Measurements from ENCODE around the gene EFR3B.
"Not testable (repeated sequence)": the region's sequence is repeated elsewhere in the genome, so short reads cannot be mapped to it uniquely, and the experiment has no call there.

Gene EFR3B

GRCh38 chr2:25105336-25106085, 63.6 kb downstream of the EFR3B start:
- no peak for DNase-seq (ENCODE audit: low spot score)

GRCh38 chr2:25109822-25110221, 67.9 kb downstream of the EFR3B start:
- DNase-seq (ENCODE audit: low spot score): no peak

- no peak for DNase-seq (ENCODE audit: low spot score)
Measured at GRCh38 chr2:25112113-25112512, 70.2 kb downstream of the EFR3B start.

- no peak for DNase-seq (ENCODE audit: low spot score)
Measured at GRCh38 chr2:25115249-25115883, 73.5 kb downstream of the EFR3B start.

GRCh38 chr2:25115902-25116301, 74.0 kb downstream of the EFR3B start:
- no peak for DNase-seq (ENCODE audit: low spot score)

- no peak for DNase-seq (ENCODE audit: low spot score)
Measured at GRCh38 chr2:25116956-25117355, 75.1 kb downstream of the EFR3B start.

- DNase-seq (ENCODE audit: low spot score): no peak
Measured at GRCh38 chr2:25119263-25119662, 77.4 kb downstream of the EFR3B start.

GRCh38 chr2:25122367-25122766, 80.5 kb downstream of the EFR3B start:
- no peak for DNase-seq (ENCODE audit: low spot score)

- DNase-seq (ENCODE audit: low spot score): no peak
Measured at GRCh38 chr2:25123682-25124081, 81.8 kb downstream of the EFR3B start.

GRCh38 chr2:25125189-25125588, 83.3 kb downstream of the EFR3B start:
- no peak for DNase-seq (ENCODE audit: low spot score)

GRCh38 chr2:25125976-25126375, 84.1 kb downstream of the EFR3B start:
- no peak for DNase-seq (ENCODE audit: low spot score)

- DNase-seq (ENCODE audit: low spot score): not testable (repeated sequence)
Measured at GRCh38 chr2:25127071-25127470, 85.2 kb downstream of the EFR3B start.

GRCh38 chr2:25127646-25128045, 85.8 kb downstream of the EFR3B start:
- peak; percentile 62 for DNase-seq (ENCODE audit: low spot score)

- no peak for DNase-seq (ENCODE audit: low spot score)
Measured at GRCh38 chr2:25129901-25130520, 88.1 kb downstream of the EFR3B start.

GRCh38 chr2:25131253-25131566, 89.3 kb downstream of the EFR3B start:
- no peak for DNase-seq (ENCODE audit: low spot score)

GRCh38 chr2:25131567-25132298, 89.9 kb downstream of the EFR3B start:
- DNase-seq (ENCODE audit: low spot score): no peak

- DNase-seq (ENCODE audit: low spot score): no peak
Measured at GRCh38 chr2:25132299-25132635, 90.4 kb downstream of the EFR3B start.

GRCh38 chr2:25132693-25133092, 90.8 kb downstream of the EFR3B start:
- DNase-seq (ENCODE audit: low spot score): no peak

- DNase-seq (ENCODE audit: low spot score): not testable (repeated sequence)
Measured at GRCh38 chr2:25140535-25140934, 98.7 kb downstream of the EFR3B start.

- no peak for DNase-seq (ENCODE audit: low spot score)
Measured at GRCh38 chr2:25141120-25141519, 99.2 kb downstream of the EFR3B start.

- no peak for DNase-seq (ENCODE audit: low spot score)
Measured at GRCh38 chr2:25145803-25146202, 103.9 kb downstream of the EFR3B start.

- DNase-seq (ENCODE audit: low spot score): no peak
Measured at GRCh38 chr2:25146896-25147295, 105.0 kb downstream of the EFR3B start.

- DNase-seq (ENCODE audit: low spot score): no peak
Measured at GRCh38 chr2:25149646-25150045, 107.8 kb downstream of the EFR3B start.

All from putamen (tissue), 1 donor.